HG03280 (cell line): Measurements from ENCODE around the gene CREB3L2.
"Not testable (repeated sequence)": the region's sequence is repeated elsewhere in the genome, so short reads cannot be mapped to it uniquely, and the experiment has no call there.

Source experiments
- ATAC-seq: cut with Tn5 transposase; IDR thresholded peaks from one replicate; pipeline ENCODE4 v1.9.1; 2021; ENCODE audit warnings: mild to moderate bottlenecking, moderate library complexity; ENCODE audit not compliant: unreplicated experiment

Gene CREB3L2

DNA sequence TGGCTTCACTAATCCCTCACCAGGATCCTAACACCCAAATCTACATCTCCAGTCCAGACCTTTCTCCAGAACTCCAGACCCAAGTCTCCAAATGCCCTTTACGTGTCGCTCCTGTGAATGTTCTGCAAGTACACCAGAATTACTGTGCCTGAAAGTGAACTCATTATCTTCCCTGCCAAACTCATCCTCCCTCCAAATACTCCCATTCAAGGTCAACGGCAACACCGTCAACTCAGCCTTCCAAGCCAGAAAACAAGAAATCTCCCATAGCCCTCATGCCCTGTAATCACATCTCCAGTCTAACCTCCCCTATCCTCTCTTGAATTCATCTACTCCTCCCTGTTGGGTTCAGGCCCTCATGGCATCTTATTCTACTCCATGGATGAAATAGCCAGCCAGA, 12.3 kb downstream of the CREB3L2 start:
- no peak for ATAC-seq

DNA sequence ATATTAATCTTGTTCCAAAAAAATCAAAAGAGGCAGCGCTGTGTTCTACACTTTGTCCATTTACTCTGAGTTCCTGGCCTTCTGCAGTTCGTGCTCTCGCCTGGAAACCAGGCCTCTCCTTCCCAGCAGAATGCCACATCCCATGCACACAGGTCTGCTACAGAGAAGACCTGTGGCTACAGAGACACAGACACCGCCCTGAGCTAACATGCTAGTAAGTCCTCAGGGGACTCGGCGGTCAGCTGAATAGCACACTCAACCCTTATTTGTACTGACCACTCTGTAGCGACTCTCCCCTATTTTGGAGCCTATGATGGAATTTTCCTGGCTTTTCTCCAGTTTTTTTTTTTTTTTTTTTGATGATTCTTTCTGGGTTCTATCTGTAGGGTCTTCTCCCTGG, 12.8 kb downstream of the CREB3L2 start:
- no peak for ATAC-seq

DNA sequence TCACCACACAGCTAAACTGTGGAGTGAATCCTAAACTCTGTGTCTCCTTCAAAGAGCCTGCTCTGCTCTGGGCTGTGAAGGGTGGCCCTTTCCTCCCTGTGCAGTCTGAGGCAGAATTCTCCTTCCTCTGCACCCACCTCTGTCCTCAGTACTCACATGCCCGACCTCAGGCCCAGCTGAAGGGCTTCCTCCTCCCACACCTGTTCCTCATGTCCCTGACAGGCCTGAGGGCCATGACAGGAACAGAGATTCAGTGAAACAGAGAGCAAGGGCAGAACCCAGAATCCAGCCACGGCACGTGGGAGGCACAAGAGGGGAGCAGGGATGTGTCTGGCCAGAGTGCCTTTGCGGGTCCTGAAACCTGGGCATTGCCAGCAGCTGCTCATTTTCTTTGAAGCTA, 13.9 kb downstream of the CREB3L2 start:
- ATAC-seq = peak; percentile 29

DNA sequence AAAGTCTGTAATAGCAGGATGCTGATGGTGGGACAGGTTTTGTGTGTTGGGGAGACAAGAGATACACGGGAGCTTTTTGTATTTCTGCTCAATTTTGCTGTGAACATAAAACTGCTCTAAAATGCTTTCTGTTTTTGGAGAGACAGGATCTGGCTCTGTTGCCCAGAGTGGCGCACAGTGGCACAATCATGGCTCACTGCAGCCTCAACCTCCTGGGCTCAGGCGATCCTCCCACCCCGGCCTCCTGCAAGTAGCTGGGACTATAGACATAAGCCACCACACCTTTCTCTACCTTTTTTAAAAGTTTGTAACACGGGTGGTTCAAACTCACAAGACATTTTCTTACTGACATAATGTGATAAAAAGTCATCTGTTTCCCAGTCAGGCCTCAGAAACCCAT, 14.3 kb downstream of the CREB3L2 start:
- ATAC-seq = no peak

DNA sequence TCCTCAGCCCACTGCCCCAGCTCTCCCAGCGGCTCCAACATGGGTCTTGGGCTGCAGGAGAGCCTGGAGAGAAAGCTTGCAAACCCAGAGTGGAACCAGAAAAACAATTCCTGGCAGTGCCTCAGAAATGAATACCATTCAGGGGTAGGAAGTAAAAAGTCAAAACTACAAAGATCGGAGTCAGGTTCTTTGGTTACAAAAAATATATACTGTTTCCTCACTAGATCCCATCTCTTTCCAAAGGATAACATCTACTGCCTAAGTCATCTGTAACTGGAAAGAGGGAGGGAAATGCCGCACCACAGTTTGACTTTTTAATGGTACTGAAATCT, 14.9 kb downstream of the CREB3L2 start:
- ATAC-seq = no peak

DNA sequence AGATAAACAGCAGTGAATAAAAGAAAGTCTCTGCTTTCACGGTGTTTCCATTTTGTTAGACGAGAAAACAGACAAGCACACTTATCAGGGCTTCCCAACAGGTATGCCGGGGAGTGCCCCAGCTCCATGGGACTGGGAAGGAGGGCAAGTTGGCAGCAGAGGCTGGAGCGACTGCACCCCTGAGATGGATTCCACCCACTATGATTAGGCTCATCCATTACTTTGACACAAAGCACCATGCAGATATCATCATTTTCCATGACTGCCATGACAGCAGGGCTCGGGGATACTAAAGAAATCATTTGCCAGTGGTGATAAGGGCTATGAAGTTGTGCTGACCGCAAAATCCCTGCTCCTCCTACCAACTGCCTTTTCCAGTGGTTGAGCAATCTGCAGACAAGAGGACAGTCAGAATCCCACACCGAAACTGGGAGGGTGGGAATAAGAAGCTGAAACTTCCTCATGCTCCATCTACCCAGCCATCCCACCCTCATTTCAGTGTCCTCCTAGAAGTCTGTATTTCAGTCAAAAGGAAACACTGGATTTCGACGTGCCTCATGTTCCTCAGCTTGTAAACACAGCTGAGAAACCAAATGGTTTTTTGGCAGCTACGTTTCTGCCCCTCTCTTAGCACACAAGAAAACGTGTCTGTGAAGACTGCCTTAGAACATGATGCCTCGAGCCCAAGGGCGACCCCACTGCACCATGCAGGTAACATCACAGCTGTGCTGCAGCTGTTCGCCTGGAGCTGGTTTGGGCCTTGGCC, 15.5 kb downstream of the CREB3L2 start:
- ATAC-seq = no peak

DNA sequence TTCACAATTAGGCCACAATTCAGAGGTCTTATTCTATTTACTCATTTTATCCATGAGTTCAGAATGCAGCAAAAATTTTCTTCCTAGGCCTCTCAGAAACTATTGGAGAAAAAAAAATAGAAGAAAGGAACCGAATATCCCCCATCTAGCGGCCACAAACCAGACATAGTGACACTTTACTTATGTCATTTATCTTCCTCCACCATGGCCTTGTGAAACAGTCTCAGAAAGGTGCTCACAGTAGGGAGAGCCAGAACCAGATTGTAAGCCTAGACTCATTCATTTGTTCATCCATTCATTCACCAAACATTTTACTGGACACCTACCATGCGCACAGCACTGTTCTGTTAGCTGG, 16.0 kb downstream of the CREB3L2 start:
- ATAC-seq = peak; percentile 63

DNA sequence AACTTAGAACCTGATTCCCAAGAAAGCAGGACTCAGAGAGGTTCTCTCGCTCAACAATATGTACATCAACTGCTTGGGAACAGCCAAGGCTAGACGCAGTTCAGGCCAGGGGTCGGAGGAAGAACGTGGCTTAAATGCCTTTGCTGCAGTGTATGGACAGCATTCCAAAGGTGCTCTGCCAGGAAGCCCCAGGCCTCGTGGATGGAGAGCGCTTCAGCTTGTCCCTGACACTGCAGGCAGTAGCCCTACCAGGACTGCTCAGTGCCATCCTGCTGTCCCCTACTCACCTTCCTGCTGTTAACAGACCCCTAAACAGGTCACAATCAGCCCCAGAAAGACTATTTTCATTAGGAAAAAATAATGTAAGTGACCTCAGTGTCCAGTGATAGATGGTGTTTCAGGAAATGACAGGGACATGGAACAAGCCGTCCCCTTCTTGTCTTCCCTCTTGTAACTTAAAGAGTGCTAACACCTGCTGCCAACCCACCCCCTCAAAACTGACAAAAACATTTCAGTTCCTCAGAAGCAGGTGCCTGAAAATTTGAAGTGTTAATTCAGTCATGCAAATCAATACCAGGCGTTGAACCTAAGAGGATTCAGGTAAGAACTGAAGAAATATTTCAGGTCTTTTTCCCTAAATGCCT, 16.5 kb downstream of the CREB3L2 start:
- peak; percentile 54 for ATAC-seq

DNA sequence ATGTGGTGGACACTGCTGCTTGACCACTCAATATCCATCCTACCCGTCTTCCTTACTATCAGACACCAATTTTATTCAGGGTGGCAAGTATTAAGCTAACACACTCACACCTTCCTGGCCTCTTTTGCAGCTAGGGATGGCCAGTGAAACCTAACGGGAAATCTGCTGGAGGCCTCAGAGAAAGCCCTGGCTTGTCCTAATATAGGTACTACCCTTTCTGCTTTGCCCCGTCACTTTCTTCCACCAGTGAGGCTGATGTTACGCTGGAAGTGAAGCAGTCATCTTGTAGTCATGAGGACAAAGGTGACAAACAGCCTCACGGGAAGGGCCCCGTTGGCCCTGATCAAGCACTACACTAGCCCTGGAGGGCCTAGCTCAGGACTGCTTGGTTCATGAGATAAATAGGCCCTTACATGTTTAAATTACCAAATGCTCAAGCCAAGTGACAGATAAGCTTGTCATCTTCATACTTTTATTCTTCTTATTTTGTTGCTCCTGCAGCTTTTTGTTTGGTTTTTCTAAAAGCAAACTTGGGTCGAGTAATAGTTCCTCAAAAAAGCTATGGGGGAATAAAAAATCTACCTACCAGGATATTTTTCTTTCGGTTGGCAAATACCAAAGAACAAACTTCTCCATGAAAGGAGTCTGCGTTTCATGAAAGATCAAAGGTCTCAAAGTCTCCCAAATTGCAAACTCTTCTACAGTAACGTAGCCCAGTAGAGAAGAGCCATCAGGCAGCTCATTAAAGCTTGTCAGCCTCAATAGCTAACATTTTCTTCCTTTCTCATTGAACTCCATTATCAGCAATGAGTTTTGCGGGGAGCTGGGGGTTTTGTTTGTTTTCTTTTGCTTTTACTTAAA, 17.5 kb downstream of the CREB3L2 start:
- no peak for ATAC-seq

DNA sequence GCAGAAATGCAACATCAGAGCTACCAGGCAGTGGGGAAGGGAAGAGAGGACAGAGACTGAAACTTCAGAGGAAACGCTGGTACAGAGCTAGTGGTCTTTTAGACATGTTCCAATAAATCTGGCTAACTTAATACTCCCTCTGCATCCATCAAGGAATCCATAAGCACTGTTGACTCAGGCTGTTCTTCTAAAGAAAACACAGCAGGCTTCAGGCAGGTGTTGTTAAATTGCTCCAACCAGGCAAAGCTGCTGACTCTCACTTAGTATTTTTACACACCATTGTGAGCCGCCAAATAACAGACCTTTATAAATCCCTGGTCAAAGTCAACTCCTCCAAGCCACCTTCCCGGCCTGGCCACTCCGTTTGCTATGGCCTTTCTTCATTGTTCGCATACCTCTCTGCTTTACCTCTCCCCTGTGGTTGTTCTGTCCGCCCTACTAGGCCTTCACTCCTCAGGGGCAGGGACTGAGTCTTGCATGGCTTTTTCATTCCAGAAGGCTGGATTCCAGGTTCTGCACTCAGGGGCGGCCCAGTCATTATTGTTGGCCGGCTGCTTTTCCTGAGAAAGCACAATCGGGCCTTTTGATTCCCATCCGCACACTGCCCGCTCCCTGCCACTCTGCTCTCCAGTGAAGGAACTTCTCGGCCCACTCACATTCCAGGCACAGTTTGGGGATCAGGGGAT, 18.4 kb downstream of the CREB3L2 start:
- no peak for ATAC-seq

DNA sequence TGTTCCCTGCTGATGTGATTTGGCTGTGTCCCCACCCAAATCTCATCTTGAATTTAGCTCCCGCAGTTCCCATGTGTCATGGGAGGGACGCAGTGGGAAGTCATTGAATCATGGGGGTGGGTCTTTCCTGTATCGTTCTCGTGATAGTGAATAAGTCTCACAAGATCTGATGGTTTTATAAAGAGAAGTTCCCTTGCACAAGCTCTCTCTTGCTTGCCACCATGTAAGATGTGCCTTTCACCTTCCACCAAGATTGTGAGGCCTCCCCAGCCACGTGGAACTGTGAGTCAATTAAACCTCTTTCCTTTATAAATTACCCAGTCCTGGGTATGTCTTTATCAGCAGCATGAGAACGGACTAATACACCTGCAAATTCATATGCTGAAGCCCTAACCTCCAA, 19.5 kb downstream of the CREB3L2 start:
- ATAC-seq = not testable (repeated sequence)

DNA sequence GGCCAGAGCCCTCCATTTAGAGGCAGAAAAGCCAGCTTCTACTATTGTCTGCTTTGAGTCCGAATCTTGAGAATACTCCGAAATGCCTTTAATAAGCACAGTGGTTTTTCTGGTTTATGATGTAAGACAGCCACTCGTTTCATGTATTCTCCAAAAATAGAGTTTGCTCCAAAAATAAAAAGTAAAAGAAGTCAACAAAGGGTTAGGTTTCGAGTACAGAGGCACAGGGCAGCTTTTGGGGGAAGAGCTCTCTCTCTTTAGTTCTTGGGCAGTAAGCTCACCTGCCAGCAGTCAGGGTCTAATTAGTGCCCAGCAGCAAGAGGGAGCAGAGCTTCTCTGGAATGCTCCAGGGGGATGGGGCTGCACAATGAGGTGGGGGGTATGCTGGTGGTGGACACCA, 20.2 kb downstream of the CREB3L2 start:
- peak; percentile 60 for ATAC-seq

DNA sequence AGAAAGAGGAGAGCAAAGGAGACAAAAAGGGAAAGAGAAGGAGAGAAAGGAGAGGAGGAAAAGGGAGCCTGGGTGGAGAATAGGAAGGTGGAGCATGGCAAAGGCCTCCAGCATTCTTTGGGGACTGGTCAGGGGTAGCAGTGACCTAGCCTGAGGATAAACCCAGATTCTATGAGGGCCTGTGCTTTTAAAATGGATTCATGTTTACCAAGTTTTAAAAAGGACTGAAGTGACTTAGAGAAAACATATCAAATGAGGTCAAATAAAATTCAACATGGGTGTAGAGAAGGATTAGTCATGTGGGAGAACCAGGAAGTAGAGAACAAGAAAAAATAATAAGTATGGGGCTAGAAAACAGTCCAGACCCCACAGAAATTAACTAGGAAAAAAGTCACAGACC, 20.7 kb downstream of the CREB3L2 start:
- no peak for ATAC-seq

DNA sequence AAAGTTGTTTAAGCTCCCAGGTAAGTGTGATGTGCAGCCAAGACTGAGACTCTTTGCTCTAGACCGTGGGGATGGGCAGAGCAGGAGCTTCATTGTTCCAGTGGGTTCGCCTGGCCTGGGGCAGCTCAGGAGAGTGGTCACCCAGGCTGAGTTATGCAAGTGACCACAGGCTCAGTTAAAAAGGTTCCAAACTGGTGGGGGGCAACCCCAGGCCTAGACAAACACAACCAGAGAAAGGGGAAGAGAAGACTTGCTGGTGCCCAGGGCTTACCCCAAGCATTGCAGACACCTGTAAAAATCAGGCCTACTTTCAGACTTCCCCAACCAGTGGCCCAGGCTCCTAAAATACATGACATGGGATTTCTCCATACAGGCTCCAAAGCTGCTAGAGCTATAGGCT, 21.6 kb downstream of the CREB3L2 start:
- no peak for ATAC-seq

DNA sequence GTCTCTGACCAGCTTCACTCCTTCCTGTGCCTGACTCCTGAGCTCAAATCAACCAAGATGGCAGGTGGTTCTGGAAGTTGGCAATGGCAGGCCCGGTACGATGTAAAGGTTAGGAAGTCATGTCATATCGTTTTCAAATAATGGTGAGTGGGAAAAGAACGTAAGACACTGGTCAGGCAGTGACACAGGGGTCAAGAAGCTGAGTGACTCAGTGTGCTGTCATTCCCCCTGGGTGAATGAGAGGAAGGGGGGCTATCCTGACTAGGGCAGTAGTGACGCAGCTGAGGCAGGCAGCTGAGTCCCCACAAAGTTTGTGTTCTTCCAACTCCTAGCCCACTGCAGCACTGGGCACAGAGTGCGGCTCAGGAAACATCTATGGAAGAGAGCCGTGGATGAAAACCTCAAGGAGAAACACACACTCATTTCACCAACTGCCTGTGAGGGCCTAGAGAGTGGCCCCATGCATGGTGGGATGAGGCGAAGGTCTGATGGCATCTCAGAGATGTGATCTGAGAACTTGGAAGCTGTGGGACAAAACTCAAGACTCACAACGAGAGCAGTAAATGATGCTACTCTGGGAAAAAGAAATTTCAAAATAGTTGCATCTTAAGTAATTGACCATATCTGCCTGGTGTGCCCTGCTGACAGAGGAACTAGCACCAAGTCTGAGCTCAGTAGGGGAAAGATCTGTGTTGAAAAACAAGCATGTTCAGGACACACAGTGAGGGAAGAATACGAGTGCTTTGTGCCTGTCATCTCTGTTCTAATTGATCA, 23.2 kb downstream of the CREB3L2 start:
- ATAC-seq = no peak

DNA sequence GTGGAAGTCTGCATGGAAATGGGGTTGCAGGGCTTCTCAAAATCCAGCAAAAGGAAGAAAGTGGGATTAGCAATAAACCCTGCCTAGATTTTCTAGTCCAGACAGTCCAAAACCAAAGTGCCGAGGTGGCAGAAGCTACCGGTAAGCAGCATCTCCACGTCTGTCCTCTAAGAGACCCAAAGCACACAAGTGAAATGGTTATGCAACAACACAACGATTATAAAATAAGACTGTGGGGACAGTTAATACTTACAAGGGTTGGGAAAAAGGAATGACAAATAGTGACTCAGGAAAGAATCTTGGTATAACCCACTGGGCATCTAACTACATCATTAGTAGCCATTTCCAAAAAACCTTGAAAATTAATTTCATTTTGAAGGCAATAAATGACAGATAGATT, 24.7 kb downstream of the CREB3L2 start:
- ATAC-seq = no peak

DNA sequence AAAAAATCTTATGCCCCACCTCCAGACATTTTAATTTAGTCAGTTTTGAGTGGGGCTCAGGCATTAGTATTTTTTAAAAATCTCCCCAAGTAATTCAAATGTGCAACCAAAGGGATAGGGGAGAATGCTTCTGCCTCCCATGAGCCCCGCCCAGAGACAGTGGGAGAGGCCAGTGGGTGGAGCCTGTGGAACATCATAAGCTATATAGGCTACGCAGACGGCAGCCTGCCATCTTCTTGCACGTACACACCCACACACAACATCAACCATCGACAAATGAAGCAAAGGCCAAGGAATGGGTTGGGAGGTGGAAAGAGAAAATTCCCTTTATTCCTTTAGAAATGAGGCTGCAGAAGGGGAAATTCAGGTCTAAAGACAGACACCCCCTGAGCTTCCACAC, 25.2 kb downstream of the CREB3L2 start:
- ATAC-seq = no peak

DNA sequence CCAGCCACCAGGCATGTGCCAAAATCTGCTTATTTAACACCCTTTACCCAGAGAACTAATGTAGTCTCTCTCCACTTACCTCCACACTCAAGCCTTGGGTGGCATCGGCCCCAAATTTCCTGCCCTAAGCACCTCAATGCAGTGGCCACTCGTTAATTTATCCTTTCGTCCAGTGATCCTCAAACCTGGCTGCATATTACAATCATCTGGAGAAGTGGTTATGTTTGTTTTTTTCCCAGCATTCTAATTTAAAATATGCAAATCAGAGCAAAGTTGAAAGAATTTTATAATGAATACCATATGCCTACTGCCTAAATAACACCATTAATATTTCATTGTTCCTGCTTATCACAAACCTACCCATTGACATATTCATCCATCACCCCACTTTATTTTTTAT, 25.7 kb downstream of the CREB3L2 start:
- ATAC-seq = no peak

DNA sequence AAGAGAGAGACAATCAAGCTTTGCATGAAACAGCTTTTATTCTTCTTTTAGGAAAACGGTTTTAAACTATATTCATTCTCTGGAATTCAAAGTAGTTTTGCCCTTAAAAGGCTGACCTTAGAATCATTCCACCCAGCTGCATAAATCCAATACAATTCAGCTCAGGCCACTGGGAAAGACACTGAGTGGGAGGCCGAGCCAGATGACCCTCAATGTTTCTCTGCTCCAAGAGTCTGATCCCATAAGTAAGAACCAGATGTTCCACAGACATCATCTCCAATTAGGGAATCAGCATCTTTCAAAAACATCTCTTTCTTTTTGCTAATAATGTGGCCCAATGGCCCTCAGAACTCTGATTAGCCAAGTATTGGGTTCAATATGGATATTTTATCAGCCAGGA, 26.1 kb downstream of the CREB3L2 start:
- no peak for ATAC-seq

DNA sequence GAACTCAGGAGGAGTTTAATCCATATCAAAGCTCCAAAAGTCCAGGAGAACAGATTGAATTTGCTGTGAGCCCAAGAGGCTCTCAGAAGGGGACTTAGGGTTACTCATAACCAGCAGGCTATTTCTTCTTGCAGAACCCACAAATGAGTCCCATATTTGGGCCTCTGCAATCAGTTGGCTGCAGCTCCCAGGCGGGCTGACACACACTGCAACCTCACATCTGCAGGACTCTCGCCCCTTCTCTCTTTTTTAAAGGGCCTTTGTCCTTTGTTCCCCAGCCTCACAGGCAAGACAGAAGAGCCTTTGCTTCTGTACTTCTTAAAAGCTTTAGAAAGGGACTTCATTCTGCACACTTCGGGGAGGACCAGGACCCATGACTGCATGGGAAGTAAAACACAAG, 26.7 kb downstream of the CREB3L2 start:
- peak; percentile 60 for ATAC-seq

DNA sequence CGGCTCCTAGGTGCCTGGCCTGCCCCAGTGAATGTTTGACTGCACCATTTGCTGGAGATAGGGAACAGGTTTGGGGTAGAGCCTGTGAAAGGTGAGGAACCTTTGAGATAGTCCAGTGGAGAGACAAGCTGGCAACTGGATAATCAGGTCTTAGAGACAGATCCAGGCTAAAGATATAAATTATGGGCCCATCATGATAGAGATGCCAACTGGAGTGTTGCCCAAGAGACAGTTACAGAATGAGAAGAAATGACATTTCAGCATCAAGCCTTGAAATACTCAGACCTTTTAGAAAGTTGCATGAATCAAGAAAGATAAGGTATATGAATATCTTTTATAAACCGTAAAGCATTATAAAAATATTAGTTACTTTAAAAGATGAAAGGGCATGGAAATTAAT, 27.1 kb downstream of the CREB3L2 start:
- no peak for ATAC-seq
